ENCODE data around the gene OR3A2.
"Not testable (repeated sequence)": the region's sequence is repeated elsewhere in the genome, so short reads cannot be mapped to it uniquely, and the experiment has no call there.

OR3A2 gene

GRCh38 chr17:3401786-3402185, 15.7 kb upstream of the OR3A2 start:
- H3K4me3 ChIP-seq (ENCODE audit: low read length): no peak overlapping the region
- DNase-seq (ENCODE audit: low read depth): no peak
- no peak for TF ChIP-seq CTCF (conservative IDR thresholded peaks at IDR 0.05; ENCODE audit: low read depth, low read length)

- DNase-seq (ENCODE audit: low read depth): no peak
- H3K4me3 ChIP-seq (ENCODE audit: low read length): no peak overlapping the region
- TF ChIP-seq CTCF (conservative IDR thresholded peaks at IDR 0.05; ENCODE audit: low read depth, low read length): no peak
Observed at GRCh38 chr17:3400055-3400454, 13.9 kb upstream of the OR3A2 start.

- no peak within 1 kb of the TSS for H3K4me3 ChIP-seq (ENCODE audit: low read length)
- DNase-seq (ENCODE audit: low read depth): no peak
- no peak for TF ChIP-seq CTCF (conservative IDR thresholded peaks at IDR 0.05; ENCODE audit: low read depth, low read length)
Observed at GRCh38 chr17:3398310-3398709, 12.2 kb upstream of the OR3A2 start, which contains the start of gene OR1E1. Gene OR1E1, minus strand, starts transcription at chr17:3398410. Its CDS starts 0 bp downstream, at chr17:3398410.

GRCh38 chr17:3397801-3398200, 11.7 kb upstream of the OR3A2 start:
- DNase-seq (ENCODE audit: low read depth): not testable (repeated sequence)

GRCh38 chr17:3389791-3390190, 3.7 kb upstream of the OR3A2 start:
- no peak for DNase-seq (ENCODE audit: low read depth)

More at GRCh38 chr17:3397801-3398200, 11.7 kb upstream of the OR3A2 start:
- not testable (repeated sequence) for H3K4me3 ChIP-seq (ENCODE audit: low read length)

GRCh38 chr17:3381957-3382356, 4.2 kb downstream of the OR3A2 start:
- TF ChIP-seq CTCF (conservative IDR thresholded peaks at IDR 0.05; ENCODE audit: low read depth, low read length): no peak
- no peak overlapping the region for H3K4me3 ChIP-seq (ENCODE audit: low read length)
- no peak for DNase-seq (ENCODE audit: low read depth)

More at GRCh38 chr17:3389791-3390190, 3.7 kb upstream of the OR3A2 start:
- TF ChIP-seq CTCF (conservative IDR thresholded peaks at IDR 0.05; ENCODE audit: low read depth, low read length): no peak
- no peak overlapping the region for H3K4me3 ChIP-seq (ENCODE audit: low read length)

GRCh38 chr17:3378321-3378720, 7.8 kb downstream of the OR3A2 start:
- H3K4me3 ChIP-seq (ENCODE audit: low read length): no peak overlapping the region
- TF ChIP-seq CTCF (conservative IDR thresholded peaks at IDR 0.05; ENCODE audit: low read depth, low read length): no peak
- no peak for DNase-seq (ENCODE audit: low read depth)

GRCh38 chr17:3371167-3371566, 14.9 kb downstream of the OR3A2 start:
- H3K4me3 ChIP-seq (ENCODE audit: low read length); DNase-seq (ENCODE audit: low read depth): not testable (repeated sequence)

- DNase-seq (ENCODE audit: low read depth); H3K4me3 ChIP-seq (ENCODE audit: low read length): not testable (repeated sequence)
Observed at GRCh38 chr17:3342782-3343181, 43.3 kb downstream of the OR3A2 start.

Measured in retinal pigment epithelial cell (primary cell).